ENCODE data around the gene LAG3.
"Not testable (repeated sequence)": the region's sequence is repeated elsewhere in the genome, so short reads cannot be mapped to it uniquely, and the experiment has no call there.

Gene LAG3

GRCh38 chr12:6734506-6735387 lies 37.6 kb upstream of the LAG3 start:
- H3K4me3 ChIP-seq (ENCODE audit: low read depth, low read length): no peak overlapping the region
- no peak for DNase-seq (ENCODE audit: low read depth)
- no peak for TF ChIP-seq CTCF (conservative IDR thresholded peaks at IDR 0.05; ENCODE audit: low read depth, low read length)

GRCh38 chr12:6735448-6736191 lies 36.7 kb upstream of the LAG3 start:
- peak; percentile 88 for TF ChIP-seq CTCF (conservative IDR thresholded peaks at IDR 0.05; ENCODE audit: low read depth, low read length)
- DNase-seq (ENCODE audit: low read depth): peak; percentile 75
- H3K4me3 ChIP-seq (ENCODE audit: low read depth, low read length): no peak overlapping the region

- DNase-seq (ENCODE audit: low read depth): no peak
- no peak for TF ChIP-seq CTCF (conservative IDR thresholded peaks at IDR 0.05; ENCODE audit: low read depth, low read length)
- no peak overlapping the region for H3K4me3 ChIP-seq (ENCODE audit: low read depth, low read length)
These were observed 35.6 kb upstream of the LAG3 start for GRCh38 chr12:6736754-6737153.

- not testable (repeated sequence) for DNase-seq (ENCODE audit: low read depth); H3K4me3 ChIP-seq (ENCODE audit: low read depth, low read length)
These were observed 30.2 kb upstream of the LAG3 start for GRCh38 chr12:6742080-6742479.

GRCh38 chr12:6742834-6743233 lies 29.5 kb upstream of the LAG3 start:
- DNase-seq (ENCODE audit: low read depth): no peak
- TF ChIP-seq CTCF (conservative IDR thresholded peaks at IDR 0.05; ENCODE audit: low read depth, low read length): no peak
- no peak overlapping the region for H3K4me3 ChIP-seq (ENCODE audit: low read depth, low read length)

- not testable (repeated sequence) for DNase-seq (ENCODE audit: low read depth); H3K4me3 ChIP-seq (ENCODE audit: low read depth, low read length)
These were observed 29.0 kb upstream of the LAG3 start for GRCh38 chr12:6743300-6743699.

- H3K4me3 ChIP-seq (ENCODE audit: low read depth, low read length): no peak overlapping the region
- no peak for DNase-seq (ENCODE audit: low read depth)
- TF ChIP-seq CTCF (conservative IDR thresholded peaks at IDR 0.05; ENCODE audit: low read depth, low read length): no peak
These were observed 26.4 kb upstream of the LAG3 start for GRCh38 chr12:6745741-6746525.
